ENCODE data around the gene NDUFS5. TPM values are rescaled to one million over a fixed set of nuclear protein-coding genes. Genes with fewer than 3 reads are reported as not detected.
A peak's percentile ranks its signal among the peaks of the same experiment; 100 is the strongest.
"Not testable (repeated sequence)": the region's sequence is repeated elsewhere in the genome, so short reads cannot be mapped to it uniquely, and the experiment has no call there.

Gene NDUFS5
- total and polyA plus RNA-seq, 7 donors, result 525 to 1,407 (median 656) TPM

GRCh38 chr1:39048745-39049370 is 22.7 kb downstream of the NDUFS5 start:
- intact Hi-C loops (cut with DNase I), result no loop called here
- H3K36me3 ChIP-seq, result peaks cover 0 to 25% (median 0%) of the 10 kb centered on the region in 4 donors
- H3K27ac ChIP-seq, result peak overlapping the region in 2 of 4 donors; percentile 35 to 46
- H3K9me3 ChIP-seq, result no peaks in the 10 kb centered on the region
- WGBS, 2 donors, result 79 to 96% methylated on average over 7 of the region's 7 CpGs
- no peak for DNase-seq
- no peaks in the 10 kb centered on the region for H3K27me3 ChIP-seq
- H3K4me3 ChIP-seq, result no peak overlapping the region
- TF ChIP-seq CTCF (IDR thresholded peaks at IDR 0.05) (no peak), EP300 (IDR thresholded peaks at IDR 0.05) (no peak), POLR2A (IDR thresholded peaks at IDR 0.05) (no peak), POLR2AphosphoS5 (IDR thresholded peaks at IDR 0.05) (no peak)
- H3K4me1 ChIP-seq, result no peaks in the 10 kb centered on the region

GRCh38 chr1:39050001-39050400 is 23.9 kb downstream of the NDUFS5 start:
- Histone ChIP-seq H3K4me1 (no peaks in the 10 kb centered on the region), H3K4me3 (no peak overlapping the region), H3K27me3 (no peaks in the 10 kb centered on the region), H3K36me3 (peaks cover 0 to 21% (median 0%) of the 10 kb centered on the region in 4 donors), H3K9me3 (no peaks in the 10 kb centered on the region), H3K27ac (no peak overlapping the region)
- intact Hi-C loops (cut with DNase I), result no loop called here
- no peak for DNase-seq
- TF ChIP-seq POLR2A (IDR thresholded peaks at IDR 0.05) (no peak), POLR2AphosphoS5 (IDR thresholded peaks at IDR 0.05) (no peak), CTCF (IDR thresholded peaks at IDR 0.05) (no peak), EP300 (IDR thresholded peaks at IDR 0.05) (no peak)
- 95 to 98% methylated on average over 4 of the region's 4 CpGs for WGBS, 2 donors

- H3K4me1 ChIP-seq; DNase-seq; intact Hi-C loops (cut with DNase I); H3K9me3 ChIP-seq; H3K27ac ChIP-seq; H3K27me3 ChIP-seq; H3K4me3 ChIP-seq: not testable (repeated sequence)
- 84 to 86% methylated on average over 11 of the region's 11 CpGs for WGBS, 2 donors
- peaks cover 0 to 19% (median 0%) of the 10 kb centered on the region in 4 donors for H3K36me3 ChIP-seq
Observed at GRCh38 chr1:39051193-39051850, 25.2 kb downstream of the NDUFS5 start.

- DNase-seq, result no peak
- Histone ChIP-seq H3K36me3 (peaks cover 0 to 14% (median 0%) of the 10 kb centered on the region in 4 donors), H3K4me1 (no peaks in the 10 kb centered on the region), H3K4me3 (no peak overlapping the region), H3K9me3 (no peaks in the 10 kb centered on the region), H3K27ac (no peak overlapping the region), H3K27me3 (no peaks in the 10 kb centered on the region)
- TF ChIP-seq EP300 (IDR thresholded peaks at IDR 0.05) (no peak), CTCF (IDR thresholded peaks at IDR 0.05) (no peak), POLR2AphosphoS5 (IDR thresholded peaks at IDR 0.05) (no peak), POLR2A (IDR thresholded peaks at IDR 0.05) (no peak)
- intact Hi-C loops (cut with DNase I), result no loop called here
- WGBS, 2 donors, result 96 to 97% methylated on average over 4 of the region's 4 CpGs
Observed at GRCh38 chr1:39051956-39052355, 25.8 kb downstream of the NDUFS5 start.

GRCh38 chr1:39055213-39055710 is 29.1 kb downstream of the NDUFS5 start:
- H3K4me3 ChIP-seq; H3K27ac ChIP-seq; DNase-seq; intact Hi-C loops (cut with DNase I); H3K9me3 ChIP-seq; H3K4me1 ChIP-seq; H3K27me3 ChIP-seq; H3K36me3 ChIP-seq: not testable (repeated sequence)
- 92 to 94% methylated on average over 8 of the region's 8 CpGs for WGBS, 2 donors

GRCh38 chr1:39061516-39061915 is 35.4 kb downstream of the NDUFS5 start:
- DNase-seq; H3K9me3 ChIP-seq; H3K27ac ChIP-seq; H3K27me3 ChIP-seq; intact Hi-C loops (cut with DNase I); H3K4me3 ChIP-seq; H3K4me1 ChIP-seq; H3K36me3 ChIP-seq: not testable (repeated sequence)
- 96 to 97% methylated on average over 7 of the region's 7 CpGs for whole genome bisulfite sequencing, 2 donors

All from sigmoid colon (tissue), 7 donors.